Left renal cortex interstitium (tissue), 4 donors: ENCODE results near the gene C1orf74. TPM values are rescaled to one million over a fixed set of nuclear protein-coding genes. Genes with fewer than 3 reads are reported as not detected.

Source experiments
- DNase-seq, 4 donors: peaks; one replicate each; pipeline ENCODE4 v3.0.0-alpha.2; 2013; ENCODE audit warnings: low read depth in 4 of 4, low spot score in 2 of 4, missing footprints in 1 of 4
- polyA plus RNA-seq, 4 donors: library from polyadenylated mRNA; unstranded; fragments of 120-200 nt; gene quantifications; one replicate each; pipeline ENCODE4 v1.2.1, GENCODE V29; 2013; ENCODE audit not compliant: insufficient read length in 4 of 4

C1orf74 gene
- polyA plus RNA-seq, 4 donors = 2.9 to 4.0 (median 3.9) TPM

GRCh38 chr1:209774592-209774991 lies 9.8 kb downstream of the C1orf74 start:
- DNase-seq = no peak

DNA sequence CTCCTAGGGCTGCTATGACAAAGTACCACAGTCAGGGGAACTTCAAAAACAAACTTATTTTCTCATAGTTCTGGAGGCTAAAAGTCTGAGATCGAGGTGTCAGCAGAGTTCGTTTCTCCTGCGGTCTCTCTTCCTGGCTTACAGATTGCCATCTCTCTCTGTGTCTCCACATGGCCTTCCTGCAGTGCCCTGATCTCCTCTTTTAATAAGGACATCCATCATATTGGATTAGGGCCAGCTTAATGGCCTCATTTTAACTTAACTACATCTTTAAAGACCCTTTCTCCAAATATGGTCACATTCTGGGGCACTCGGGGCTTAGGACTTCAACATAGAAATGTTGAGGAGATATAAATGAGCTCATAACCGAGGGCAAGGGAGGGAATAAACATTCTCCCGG lies 12.2 kb downstream of the C1orf74 start:
- DNase-seq = no peak

- no peak for DNase-seq
Measured at GRCh38 chr1:209770636-209771415, 13.5 kb downstream of the C1orf74 start.

DNA sequence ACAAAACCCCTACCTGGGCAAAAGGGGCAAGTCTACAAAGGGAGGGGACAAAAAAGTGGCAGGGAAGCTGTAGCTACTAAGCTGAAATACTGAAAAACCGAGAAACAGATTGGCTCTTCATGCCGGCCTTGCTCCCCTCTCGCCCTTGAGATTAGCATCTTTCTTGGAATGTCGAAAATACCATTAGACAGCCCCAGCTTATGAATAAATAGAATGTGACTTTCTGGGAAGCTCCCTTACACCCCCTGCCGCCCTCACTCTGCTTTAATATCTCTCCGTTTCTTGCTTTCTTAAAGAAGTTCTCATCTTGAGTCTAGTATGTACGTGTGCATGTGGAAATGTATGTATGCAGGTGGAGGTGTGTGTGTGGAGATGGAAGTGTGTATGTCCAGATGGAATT lies 14.4 kb downstream of the C1orf74 start:
- no peak for DNase-seq

DNA sequence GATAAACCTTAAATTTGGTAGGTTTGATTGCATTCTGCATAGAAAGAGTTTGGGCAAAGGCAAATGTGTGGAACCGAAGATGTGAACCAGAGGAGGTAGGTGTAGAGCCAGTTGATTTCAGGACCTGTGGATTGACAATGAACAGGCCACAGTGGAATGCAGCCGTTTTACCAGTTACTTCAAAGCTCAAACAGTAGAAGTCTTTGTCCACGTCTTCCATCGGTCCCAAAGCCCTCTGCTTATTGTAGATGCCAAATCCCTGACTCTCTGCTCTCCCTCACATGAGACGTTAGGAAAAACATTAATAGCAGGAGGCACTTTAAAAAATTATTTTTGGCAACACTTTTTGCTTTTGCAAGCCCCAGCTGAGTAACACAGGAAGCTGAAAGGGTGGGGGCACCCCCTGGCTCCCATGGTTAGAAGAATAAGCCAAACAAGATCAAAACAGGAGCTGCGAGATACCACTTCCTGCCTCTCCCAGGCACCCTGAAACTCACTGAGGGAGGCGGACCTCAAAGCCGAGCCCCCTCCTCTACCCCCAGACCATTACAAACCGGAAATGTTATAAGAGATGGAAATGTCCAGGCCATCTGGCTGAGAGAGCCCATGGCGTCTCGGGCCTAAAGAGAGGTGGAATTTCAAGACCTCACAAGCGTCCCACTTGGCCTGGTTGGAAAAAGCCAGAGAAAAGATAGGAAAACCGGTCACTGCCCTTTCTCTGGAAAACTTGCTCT lies 15.0 kb downstream of the C1orf74 start:
- DNase-seq = peak in 1 of 4 donors; percentile 24

- DNase-seq = no peak
Measured at GRCh38 chr1:209768354-209768774, 16.0 kb downstream of the C1orf74 start.

DNA sequence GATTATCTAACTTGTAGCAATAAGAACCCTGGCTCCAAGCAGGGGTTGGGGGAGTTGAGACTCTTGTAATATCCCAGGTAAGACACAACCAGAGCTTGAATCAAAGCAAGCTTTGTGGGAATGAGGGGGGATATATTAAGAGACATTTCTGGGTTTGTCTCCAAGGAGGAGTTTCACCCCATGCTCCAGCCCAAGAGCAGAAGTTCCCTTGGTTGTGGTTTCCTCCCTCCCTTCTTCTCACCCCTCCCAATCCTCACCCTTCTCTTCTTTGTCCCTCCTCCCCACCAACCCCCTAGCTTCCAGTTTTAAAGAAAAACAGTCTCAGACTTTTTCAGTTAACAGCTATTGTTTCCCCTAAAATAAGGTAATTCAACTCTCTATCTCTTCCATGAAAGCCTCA lies 16.7 kb downstream of the C1orf74 start:
- no peak for DNase-seq

DNA sequence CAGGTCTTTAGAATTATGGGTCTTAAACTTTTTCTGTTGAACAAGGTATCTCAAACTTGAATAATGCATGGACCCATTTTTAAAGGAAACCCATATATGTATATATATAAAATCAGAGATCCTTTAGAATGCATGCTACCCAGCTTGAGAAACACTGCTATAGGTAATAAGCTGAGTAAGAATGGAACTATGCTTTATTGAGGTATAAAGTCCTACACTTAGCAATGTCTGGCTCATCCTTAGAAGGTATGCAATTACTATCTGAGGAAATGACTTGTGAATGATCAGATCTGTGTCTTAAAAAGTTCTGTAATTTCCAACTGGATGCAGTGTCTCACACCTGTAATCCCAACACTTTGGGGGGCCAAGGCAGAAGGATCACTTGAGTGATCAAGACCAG lies 17.3 kb downstream of the C1orf74 start:
- DNase-seq = no peak

DNA sequence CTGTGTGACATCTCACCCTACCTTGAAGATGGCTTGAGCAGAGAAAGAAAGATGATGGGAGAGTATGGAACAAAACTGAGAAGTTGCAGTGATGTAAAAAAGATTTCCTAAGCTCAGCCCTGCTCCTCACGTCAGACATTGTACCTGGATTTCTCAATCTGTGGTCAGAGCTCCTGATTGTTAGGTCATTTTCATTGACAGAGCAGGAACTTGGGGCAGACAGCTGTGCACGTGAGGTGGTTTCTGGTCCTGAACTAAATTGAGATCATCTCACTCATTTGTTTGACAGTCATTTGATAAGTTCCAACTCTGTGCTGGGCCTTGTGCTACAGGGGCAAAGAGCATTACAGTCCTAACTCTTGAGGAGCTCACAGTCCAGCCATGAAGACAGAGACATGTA lies 18.3 kb downstream of the C1orf74 start:
- DNase-seq = no peak

- DNase-seq = no peak
Measured at GRCh38 chr1:209761011-209761635, 23.2 kb downstream of the C1orf74 start.

DNA sequence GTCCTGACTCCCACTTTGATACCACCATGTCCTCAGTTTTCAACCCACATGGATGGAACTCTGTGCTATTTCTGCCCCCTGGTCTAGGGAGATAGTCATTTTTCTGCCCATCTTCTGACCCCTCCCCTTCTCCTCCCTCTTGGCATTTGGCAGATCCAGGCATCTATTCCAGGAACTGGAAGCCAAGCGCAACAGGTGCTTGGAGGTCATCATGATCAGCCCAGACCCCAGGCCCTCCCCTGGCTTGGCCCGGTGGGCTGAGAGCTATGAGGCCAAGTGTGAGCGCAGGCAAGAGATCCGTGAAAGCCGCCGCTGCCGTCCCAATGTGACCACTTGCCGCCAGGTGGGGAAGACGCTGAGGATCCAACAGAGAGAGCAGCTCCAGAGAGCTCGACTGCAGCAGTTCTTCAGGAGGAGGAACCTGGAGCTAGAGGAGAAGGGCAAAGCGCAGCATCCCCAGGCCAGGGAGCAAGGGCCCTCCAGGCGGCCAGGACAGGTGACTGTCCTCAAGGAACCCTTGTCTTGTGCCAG lies 24.5 kb downstream of the C1orf74 start:
- DNase-seq = no peak

- DNase-seq = no peak
Measured at GRCh38 chr1:209758400-209758799, 26.0 kb downstream of the C1orf74 start.

DNA sequence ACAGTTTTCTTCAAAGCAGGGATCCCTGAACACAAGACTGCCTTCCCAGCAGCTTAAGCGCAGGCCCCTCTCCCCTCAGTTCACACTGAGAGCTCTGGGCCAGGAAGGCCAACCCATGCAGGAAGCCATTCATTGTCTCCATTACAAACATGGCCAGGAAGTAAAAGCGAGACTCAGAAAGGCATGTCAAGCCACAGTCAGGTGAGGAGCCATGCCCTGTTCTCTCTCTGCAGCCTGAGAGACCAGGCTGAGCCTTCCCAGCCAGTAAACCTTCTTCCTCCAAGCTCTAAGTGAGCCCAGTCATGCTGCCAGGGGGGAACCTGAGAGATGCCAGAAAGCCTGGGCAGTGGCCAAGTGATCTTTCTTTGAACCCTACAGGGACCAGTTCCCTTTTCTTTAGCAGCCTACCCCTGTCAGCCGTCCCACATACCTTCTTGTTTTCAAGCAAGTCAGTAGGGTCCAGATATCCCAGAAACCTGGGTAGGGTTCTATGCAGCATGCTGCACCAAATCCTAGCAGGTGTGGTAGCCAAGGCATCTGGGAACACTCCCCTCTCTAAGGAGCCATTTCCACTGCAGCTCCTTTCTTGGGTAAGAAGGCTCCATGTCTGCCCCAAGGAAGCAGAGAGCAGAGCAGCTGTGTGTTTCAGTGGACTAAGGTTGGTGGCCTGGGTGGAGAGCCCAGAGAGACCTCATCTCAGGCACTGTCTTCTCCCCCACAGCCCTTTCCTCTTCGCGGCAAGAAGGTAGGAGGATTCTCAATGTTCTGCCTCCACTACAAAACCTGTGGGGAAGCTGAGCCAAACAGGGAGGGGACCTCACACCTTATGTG lies 27.5 kb downstream of the C1orf74 start:
- no peak for DNase-seq

GRCh38 chr1:209755926-209756614 lies 28.3 kb downstream of the C1orf74 start, which contains the start of gene TRAF3IP3:
Gene TRAF3IP3, plus strand, starts transcription at chr1:209756053. Its CDS starts 3,987 bp downstream, at chr1:209760040.
- no peak for DNase-seq

- DNase-seq = no peak
Measured at GRCh38 chr1:209755256-209755655, 29.1 kb downstream of the C1orf74 start.

DNA sequence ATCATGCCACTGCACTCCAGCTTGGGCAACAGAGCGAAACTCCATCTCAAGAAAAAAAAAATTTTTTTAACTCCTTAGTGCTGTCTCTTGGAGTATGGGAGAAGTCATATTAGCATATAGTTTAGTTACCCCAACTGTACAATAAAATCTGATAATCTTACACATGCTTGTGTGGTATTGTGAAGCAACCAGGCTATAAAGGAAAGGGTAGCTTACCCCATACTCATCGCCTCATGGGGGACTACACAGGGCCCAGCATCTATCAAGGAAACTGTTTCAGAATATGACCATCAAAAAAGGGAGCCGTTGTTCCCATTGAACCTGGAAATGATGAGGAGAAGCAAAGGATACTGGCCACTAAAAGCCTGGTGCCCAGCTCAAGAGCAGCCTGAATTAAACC lies 31.5 kb downstream of the C1orf74 start:
- DNase-seq = no peak

DNA sequence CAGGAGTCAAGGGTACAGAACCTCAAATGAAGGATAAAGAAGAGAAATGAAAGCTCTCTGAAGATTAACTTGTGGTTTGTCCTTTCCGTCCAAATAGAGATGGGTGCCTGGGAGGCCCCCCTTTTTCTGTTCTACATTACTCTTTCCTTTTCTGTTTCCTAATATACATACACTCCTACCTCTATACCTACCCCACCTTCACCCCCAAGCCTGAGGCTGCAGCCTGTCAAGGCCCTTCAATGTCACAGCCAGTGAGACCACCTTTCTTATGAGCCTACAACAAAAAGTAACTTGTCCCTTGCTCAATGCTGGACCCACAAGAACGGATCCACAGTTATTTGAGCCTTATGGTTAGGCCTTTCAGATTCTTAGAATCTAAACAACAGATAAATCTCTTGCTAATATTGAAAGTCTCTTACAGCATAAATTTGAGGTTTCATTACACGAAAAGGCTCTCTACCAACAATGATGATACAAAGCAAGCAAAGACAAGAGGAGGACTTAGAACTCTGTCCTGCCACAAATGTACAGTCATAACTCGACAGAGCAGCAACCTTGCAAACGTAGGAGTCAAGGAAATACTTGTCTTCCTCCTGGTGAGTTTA lies 32.6 kb downstream of the C1orf74 start:
- no peak for DNase-seq

DNA sequence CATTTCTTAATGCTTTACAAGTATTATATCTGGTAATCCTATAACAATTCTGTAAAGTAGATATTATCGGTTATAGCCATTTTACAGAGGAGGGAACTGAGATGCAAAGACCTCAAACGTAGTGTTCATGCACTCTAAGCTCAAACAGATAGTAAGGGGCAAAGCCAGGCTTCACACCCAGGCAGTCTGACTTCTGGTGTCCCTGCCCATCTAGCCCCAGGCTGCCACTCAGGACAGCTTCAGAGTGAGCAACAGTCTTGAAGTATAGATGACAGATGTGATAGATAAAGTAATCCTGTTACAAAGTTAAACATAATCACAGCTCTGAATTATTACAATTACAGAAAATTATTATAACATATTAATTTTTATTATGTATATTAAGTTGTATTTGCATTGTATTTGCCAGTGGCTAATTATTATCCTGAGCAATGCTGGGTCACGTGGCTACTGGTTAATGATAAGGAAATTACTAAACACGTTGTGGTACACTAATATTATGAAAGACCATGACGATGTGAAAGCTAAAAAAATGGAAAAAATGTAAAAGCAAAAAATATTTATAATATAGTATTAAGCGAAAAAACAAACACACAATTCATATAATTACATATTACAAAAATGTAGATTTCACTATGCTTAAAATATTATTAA lies 34.6 kb downstream of the C1orf74 start:
- DNase-seq = no peak

GRCh38 chr1:209749205-209749604 lies 35.2 kb downstream of the C1orf74 start:
- no peak for DNase-seq
